GM18870 (cell line): Measurements from ENCODE around the gene GANAB.
"Not testable (repeated sequence)": the region's sequence is repeated elsewhere in the genome, so short reads cannot be mapped to it uniquely, and the experiment has no call there.

Experiments used
- ATAC-seq: cut with Tn5 transposase; IDR thresholded peaks from one replicate; pipeline ENCODE4 v1.9.1; 2021; ENCODE audit warnings: moderate library complexity; ENCODE audit not compliant: unreplicated experiment

Gene GANAB

DNA sequence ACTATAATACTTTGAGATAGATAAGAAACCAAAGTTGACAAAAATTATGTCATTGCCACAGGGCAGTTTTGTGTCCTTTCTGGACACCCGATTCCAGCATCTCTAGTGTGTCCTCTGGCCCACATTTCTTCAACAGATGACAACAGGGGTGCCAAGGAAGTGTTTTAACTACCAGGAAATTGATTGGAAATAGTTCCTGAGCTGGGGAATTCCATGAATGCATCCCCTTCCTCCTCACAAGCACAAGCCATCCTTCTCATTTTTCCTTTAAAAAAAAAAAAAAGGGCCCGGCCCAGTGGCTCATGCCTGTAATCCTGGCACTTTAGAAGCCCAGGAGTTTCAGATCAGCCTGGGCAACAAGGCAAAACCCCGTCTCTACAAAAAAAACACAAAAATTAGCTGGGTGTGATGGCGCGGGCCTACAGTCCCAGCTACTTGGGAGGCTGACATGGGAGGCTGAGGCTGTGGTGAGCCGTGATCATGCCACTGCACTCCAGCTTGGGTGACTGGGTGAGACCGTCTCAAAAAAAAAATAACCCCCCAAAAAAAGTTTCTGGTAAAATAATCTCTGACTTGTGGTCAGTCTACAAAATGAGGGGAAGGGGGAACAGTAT is 23.8 kb downstream of the GANAB start:
- ATAC-seq: no peak

DNA sequence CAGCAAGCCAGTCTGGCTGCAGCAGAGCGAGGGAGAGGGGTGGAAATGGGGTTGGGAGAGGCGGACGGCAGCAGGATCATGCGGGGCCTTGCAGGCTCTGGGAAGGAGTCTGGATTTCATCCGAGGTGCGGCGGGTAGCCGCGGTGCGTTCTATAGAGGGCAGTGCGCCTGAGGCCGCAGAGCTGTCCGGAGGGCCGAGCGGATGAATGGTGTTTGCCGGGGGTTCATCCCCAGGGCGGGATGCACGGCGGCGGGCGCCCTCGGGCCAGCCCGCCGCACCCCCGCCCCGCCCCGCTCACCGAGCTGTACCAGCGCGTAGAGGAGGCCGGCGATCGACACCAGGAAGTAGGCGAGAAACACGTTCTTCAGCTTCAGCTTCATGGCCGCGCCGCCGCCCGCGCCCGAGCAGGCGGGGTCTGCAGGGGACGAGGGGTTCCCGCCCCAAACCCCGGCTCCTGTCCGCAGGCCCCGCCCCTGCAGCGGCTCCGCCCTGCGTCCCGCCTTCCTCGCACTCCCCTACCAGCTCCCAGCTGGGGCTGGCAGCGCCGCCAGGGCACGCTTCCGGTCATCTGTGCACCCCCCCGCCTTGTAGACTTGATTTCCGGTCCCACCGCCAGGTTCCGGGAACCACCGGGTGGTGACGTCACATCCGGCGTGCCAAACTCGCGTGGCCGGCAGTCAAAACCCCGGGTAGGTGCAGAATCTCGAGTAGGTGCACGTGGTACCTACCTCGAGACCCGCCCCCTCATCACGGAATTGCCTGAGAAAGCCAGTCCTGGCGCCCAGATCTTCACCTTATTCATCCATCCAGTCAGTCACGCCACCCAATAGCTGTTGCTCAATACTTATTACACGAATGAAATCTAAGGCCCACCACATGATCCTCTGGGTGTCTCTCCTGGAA is 24.6 kb downstream of the GANAB start, which contains the start of gene B3GAT3:
TSS of gene B3GAT3 (minus strand) at position 420 of the 904 bp plus-strand sequence. CDS start at position 381, 39 bp downstream.
- ATAC-seq: peak; percentile 95

DNA sequence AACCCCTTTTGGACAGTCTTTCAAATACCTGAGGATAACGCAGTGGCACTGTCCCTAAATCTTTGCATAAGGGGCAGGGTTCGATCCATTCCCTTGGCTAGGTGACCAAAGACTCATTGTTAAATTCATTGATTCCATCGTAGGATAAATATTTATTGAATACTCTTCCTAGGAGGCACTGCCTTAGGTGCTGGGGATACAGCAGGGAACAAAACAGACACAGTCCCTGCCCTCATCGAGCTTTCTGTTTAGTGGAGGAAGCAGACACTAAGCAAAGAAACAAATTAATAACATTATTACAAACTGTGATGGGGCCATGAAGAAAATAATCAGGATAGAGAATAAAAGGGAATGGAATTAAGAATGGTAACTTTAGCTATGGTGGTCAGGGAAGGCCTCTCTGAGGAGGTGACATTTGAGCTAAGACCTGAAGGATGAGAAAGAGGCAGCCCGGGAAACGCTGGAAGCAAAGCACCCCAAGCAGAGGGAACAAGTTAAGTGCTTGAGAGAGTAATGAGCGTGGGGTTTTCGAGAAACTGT is 25.3 kb downstream of the GANAB start:
- no peak for ATAC-seq

DNA sequence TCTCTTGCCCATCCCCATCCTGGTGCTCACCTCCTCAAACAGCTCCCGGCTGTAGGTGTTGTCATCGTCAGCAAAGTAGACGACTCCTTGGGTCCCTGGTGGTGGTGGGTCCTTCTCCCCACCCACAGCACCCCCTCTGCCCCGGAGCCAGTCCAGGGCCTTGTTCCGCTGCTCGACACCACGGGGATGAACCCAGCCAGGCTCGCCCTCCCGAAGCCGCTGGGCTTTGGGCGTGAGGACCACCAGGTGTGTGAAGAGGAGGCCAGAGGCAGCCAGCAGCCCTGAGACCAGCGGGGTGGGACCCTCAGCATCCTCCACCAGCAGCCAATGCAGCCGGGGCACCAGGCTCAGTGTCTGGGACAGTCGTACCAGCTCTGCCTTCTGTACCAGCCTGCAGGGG is 29.5 kb downstream of the GANAB start:
- not testable (repeated sequence) for ATAC-seq

DNA sequence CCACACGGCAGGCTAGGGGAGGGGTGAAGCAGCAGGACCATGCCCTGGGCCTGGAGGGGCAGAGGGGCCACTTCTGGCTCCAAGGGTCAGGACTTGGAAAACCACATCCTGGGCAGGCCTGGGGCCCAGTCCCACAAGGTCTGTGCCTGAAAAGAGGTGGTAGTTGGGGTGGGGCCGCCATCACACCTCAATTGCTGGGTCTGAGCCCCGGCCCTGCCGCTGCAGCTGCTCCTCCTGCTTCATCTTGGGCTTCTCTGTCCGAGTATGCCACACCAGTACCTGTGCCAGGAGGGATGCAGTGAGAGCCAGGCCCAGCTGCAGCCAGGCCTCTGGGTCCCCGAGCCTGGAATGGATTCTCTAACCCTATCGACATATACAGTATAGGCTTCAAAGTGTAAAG is 30.9 kb downstream of the GANAB start:
- ATAC-seq: no peak

DNA sequence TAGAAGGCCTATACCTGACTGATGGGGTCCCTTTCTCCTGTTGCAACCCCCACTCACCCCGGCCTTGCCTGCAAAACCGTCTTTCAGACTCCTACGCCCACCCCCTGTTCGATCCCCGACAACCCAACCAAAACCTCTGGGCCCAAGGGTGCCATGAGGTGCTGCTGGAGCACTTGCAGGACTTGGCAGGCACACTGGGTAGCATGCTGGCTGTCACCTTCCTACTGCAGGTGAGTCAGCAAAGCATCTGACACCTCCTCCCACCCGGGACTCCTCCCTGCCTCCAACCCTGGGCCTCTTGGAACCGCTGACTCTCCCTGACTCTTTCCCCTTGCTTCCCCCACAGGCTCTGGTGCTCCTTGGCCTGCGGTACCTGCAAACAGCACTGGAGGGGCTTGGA is 32.1 kb downstream of the GANAB start:
- no peak for ATAC-seq

DNA sequence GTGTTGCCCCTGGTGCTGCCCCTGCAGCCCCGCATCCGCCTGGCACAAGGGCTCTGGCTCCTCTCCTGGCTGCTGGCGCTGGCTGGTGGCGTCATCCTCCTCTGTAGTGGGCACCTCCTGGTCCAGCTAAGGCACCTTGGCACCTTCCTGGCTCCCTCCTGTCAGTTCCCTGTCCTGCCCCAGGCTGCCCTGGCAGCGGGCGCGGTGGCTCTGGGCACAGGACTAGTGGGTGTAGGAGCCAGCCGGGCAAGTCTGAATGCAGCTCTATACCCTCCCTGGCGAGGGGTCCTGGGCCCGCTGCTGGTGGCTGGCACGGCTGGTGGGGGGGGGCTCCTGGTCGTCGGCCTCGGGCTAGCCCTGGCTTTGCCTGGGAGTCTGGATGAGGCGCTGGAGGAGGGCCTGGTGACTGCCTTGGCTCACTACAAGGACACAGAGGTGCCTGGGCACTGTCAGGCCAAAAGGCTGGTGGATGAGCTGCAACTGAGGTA is 33.1 kb downstream of the GANAB start:
- ATAC-seq: no peak

DNA sequence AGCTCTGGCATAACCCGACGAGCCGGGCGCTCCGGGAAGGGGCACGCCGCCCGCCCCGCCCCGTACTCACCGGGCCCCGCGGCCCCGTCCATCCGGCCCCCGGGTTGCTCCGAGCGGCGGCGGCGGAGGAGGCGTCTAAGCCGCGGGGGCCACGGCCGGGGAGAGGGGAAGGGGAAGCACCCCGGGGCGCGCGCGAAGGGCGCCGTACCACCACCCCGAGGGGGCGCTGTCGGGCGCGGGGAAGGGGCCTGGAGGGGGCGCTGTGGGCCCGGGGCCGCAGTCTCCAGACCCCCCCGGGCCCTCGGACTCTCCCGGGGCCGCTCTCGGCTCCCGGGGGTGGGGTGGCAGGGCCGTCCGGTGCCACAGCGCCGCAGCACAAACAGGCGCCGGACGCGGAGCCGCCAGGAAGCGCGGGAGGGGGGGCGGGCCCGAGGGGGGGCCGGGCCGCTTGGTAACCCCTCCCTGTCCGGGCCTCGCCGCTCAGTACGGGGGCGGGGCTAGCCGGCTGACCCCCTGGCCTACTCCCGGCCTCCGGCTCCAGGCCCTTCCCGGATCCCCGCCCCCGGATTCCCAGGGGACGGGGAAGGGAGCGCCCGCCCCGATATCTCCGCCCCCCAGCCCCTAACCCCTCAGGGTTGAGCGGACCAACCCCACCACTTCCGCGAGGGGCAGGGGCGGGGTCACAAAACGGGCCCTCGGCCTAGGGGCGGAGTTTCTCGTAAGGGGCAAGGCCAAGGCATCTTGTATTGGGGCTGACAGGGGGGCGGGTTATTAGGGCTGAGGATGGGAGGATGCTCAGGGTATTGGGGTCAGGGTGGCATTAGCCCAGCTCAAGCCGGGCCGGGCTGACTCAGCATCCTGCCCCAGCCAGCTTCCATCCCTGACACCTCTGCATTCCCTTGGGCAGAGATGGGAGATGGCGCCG is 33.8 kb downstream of the GANAB start, which contains the start of the genes EML3 and ROM1:
TSS of gene EML3 (minus strand) at position 410 of the 925 bp plus-strand sequence. CDS start at position 92, 318 bp downstream.
TSS of gene ROM1 (plus strand) at position 892 of the 925 bp plus-strand sequence. CDS start at position 917, 25 bp downstream.
- peak; percentile 62 for ATAC-seq

DNA sequence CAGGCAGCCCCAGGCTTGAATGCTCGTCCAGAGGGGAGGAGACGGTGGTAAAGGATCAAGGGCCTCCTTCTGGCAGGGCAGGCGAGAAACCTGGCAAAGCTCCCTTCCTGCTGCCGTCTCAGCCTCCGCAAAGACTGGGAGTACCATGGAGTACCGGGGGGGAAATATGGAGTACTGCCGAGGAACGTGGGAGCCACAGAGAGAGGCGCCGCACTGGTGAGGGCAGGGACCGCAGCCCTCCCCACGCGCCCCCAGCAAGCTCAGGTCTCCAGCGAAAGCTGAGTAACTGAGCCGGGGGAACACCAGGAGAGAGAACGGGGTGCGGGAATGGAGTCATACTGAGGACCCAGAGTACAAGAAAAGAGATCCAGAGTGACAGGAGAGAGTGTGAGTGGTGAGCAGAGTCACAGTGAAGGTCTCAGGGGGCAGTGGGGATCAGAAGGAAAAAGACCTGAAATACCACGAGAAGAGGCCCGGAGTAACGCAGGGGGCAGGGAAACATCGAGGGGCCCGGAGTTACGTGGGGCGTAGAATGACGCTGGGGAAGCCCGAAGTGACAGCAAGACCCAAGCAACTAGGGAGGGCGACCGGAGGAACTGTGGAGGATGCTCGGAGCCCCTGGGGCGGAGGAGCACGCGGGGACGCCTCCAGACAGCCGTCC is 34.6 kb downstream of the GANAB start:
- ATAC-seq: peak; percentile 11

DNA sequence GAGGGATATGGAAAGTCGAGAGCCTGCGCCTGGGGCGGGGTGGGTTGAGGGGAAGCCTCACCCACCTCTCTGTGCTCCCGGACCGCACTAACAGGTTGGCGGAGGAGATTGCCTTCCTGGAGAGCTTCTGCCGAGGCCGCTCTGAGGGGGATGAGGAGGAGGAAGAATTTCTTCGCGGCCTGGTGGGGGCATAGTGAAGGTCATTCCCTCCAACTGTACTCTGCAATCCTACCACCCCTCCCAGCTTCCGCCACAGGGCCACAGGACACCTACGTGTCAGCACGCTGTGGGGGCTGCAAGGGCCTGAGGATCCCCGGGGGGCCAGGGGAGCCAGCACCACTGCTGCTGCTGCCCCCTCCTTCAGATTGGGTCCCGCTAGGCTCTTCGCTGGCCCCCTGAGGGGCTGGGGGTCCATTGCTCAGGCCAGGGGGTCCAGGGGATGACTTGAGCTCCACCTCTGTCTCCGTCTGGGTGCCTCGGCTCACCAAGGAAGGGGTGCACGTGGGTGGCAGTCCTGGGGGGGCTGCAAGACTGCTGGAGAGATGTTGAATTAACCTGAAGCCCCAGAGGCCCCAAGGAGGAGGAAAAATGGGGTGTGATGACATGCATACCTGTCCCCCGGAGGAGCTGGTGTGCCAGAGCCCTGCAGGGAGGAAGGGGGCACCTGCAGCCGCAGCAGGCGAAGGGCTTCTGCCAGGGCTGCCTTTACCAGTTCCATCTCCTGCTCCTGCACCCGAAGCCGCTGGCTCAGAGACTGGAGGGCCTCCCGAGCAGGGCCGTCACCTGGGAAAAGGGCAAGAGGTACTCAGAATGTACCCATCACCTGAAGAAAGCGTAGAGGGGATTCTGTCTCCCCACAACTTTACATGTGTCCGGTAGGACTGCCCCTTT is 35.4 kb downstream of the GANAB start:
- no peak for ATAC-seq

DNA sequence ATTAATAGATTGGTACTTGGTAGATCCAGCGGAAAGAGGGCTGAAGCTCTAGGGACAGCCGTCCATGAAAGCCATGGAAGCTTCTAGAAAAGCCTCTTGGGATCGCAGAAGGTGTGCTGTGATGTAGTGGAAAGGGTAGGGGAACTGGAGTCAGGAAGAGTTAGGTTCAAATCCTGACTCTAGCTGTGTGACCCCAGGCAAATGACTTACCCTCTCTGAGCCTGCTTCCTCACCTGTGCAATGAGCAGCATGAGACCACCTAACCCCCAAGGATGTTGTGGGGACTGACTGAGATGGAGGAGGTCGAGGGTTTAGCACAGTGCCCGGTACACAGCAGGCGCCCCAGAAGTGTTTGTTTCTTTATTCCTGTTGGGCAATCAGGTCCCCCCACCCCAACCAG is 36.0 kb downstream of the GANAB start:
- ATAC-seq: no peak

DNA sequence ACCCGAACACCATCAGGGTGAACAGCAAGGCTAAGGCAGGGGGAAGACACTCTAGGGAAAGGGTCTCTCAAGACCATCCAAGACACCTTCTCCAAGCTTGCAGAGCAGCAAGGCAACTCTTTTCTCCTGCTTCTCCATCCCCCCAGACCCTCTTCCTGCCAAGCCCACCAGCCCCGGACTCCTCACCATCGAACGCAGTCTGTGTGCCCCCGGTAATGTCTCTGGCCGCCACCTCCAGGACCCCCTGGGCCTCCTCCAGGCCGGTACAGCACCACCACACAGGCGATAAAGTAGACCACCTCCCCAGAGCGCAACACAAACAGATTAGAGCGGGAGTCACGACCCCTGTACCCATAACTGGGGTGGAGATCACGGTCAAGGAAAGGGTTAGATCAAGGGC is 37.6 kb downstream of the GANAB start:
- ATAC-seq: no peak

DNA sequence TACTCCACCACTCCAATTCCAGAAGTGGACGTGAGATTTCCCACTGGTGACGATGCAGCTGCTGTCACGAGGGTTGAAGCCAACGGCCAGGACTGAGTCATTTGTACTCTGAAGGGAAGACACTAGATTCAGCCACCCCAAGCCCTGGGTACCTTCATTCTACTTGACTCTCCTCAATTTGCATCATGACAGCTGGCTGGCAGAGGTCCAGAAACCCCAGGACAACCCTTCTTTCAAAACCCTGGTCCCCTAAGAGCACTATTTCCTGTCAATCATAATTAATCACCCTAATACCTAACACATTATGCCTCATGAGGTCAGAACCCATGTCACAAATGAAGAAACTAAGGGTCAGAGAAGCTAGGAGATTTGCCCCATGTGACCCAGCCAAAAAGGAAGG is 38.7 kb downstream of the GANAB start:
- no peak for ATAC-seq

DNA sequence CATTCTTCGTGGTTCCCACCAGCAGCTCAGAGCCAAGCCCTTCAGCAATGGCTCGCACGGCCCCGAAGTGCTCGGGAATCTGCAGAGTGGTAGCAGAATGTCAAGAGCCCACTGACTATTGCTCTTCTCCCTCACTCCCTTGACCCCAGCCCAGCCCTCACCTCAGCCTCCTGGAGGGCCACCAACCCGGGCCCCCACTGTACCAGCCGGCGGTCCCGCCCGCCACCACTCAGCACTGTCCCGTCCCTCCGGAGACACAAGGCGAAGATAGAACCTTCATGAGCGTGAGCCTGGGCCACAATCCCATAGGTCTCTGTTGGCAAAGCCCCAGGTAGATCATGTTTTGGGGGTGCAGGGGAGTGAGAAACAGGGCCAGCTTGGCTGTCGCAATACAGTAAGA is 40.5 kb downstream of the GANAB start:
- ATAC-seq: no peak

DNA sequence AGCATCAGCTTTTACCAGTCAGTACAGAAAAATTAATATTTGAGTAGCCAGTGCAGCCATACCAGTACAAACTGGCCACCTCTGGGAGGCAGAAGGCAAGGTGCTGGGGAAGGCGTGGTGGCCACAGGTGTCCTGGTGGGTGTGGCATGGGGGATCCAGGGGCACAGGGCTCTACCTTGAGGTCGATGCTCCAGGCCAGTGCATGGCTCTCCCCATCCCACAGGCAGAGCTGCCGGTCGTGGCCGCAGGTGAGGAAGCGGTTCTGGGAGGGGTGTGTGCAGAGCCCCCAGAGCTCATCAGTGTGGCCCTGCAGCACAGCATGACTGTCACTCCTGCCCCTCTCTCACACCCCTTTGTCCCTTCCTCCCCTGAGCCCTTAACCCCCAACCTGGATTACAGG is 40.9 kb downstream of the GANAB start:
- no peak for ATAC-seq

DNA sequence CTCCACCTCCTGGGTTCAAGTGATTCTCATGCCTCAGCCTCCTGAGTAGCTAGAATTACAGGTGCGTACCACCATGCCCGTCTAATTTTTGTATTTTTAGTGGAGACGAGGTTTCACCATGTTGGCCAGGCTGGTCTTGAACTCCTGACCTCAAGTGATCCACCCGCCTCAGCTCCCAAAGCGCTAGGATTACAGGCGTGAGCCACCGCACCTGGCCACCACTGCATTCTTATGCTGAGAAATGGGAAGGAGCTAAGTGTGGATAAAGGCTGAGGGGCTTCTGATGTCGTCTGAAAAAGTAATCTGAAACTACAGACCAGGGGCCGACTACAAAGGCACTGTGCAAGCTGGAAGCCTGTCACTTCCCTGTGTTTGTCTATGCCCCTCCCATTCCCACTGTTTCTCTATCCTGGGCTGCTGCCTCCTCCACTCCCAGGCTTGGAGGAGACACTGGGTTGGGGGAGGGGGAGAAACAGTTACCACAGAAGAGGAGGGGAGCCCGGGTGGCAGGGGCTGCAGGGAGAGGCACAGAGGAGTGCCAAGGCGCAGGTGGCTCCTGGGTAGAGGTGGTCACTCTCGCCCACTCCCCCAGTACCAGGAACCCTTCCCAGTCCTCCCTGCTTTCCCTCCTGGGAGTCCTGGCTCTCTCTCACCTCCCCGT is 41.8 kb downstream of the GANAB start:
- no peak for ATAC-seq

DNA sequence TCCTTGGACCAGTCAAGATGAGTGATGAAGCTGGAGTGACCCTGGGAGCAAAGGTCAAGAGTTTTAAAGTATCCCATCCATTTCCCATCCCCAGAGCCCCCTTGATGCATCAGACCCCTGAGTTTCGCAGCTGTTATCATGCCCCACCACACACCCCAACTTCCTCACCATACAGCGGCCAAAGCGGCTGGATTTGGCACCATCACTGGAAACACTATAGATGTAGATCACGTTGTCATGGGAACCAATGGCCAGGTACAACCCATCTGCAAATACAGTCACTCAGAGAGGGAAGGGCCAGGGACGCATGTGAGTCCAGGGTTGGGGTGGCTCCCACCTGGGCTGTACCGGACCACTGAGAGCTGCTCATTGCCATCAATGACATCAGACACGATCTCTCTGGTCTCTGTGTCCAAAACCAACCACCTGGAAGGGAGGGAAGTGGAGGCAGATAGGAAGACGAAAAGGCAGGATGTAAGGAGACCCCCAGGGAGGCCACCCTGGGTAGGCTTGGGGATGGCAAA is 42.6 kb downstream of the GANAB start:
- no peak for ATAC-seq

DNA sequence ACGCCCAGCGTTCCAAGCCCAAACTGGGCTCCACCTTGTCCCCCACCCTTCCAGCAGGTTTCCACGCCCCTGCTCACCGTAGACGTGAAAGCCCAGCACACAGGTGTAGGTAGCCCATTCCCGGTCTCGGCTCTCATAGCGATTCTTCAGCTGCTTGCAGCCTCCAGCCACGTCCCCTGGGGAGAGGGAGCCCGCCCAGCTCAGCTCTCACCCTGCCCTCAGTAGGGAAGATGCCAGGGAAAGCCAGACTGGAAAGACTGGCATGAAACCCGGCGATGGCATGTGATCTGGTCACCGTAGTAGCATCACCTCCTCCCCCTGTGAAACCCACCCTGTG is 43.4 kb downstream of the GANAB start:
- no peak for ATAC-seq
